Endothelial cell (in vitro differentiated cells): Measurements from ENCODE around the gene RPN2. TPM values are rescaled to one million over a fixed set of nuclear protein-coding genes. Genes with fewer than 3 reads are reported as not detected.

Source experiments
- DNase-seq: peaks from one replicate; pipeline ENCODE4 v3.0.0; 2021; ENCODE audit warnings: low spot score
- H3K27ac Mint-ChIP-seq: one replicate; pipeline ENCODE4 v1.8.0; 2021; ENCODE audit warnings: mixed read lengths, inconsistent platforms; ENCODE audit not compliant: unreplicated experiment
- H3K27me3 Mint-ChIP-seq: one replicate; pipeline ENCODE4 v1.8.0; 2021; ENCODE audit warnings: mild to moderate bottlenecking, moderate library complexity, mixed read lengths, inconsistent platforms; ENCODE audit not compliant: unreplicated experiment
- H3K36me3 Mint-ChIP-seq: one replicate; pipeline ENCODE4 v1.8.0; 2021; ENCODE audit warnings: mild to moderate bottlenecking, low read depth, mixed read lengths, inconsistent platforms; ENCODE audit not compliant: unreplicated experiment
- H3K4me1 Mint-ChIP-seq: one replicate; pipeline ENCODE4 v1.8.0; 2021; ENCODE audit warnings: mild to moderate bottlenecking, mixed read lengths, inconsistent platforms; ENCODE audit not compliant: unreplicated experiment
- H3K4me3 Mint-ChIP-seq: one replicate; pipeline ENCODE4 v1.8.0; 2021; ENCODE audit warnings: mild to moderate bottlenecking, mixed read lengths, inconsistent platforms; ENCODE audit not compliant: unreplicated experiment
- H3K9me3 Mint-ChIP-seq: one replicate; pipeline ENCODE4 v1.8.0; 2021; ENCODE audit warnings: mixed read lengths, inconsistent platforms; ENCODE audit not compliant: unreplicated experiment
- CTCF ChIP-seq: fragments of 200-600 bp; sonication (generic); IDR thresholded peaks from one replicate; pipeline ENCODE4 v1.5.0; 2021; ENCODE audit warnings: antibody characterized with exemption; ENCODE audit not compliant: unreplicated experiment
- total RNA-seq: library from RNA; stranded (reverse); fragmentation: NEBNext Ultra II Directional; extraction: Animal tissue kit (Norgen Biotek cat#: 25700); gene quantifications from one replicate; pipeline ENCODE4 v1.2.1, GENCODE V29; 2021; ENCODE audit not compliant: unreplicated experiment

Gene RPN2
- total RNA-seq, 1 donor from 2014 or later: 187 TPM

DNA sequence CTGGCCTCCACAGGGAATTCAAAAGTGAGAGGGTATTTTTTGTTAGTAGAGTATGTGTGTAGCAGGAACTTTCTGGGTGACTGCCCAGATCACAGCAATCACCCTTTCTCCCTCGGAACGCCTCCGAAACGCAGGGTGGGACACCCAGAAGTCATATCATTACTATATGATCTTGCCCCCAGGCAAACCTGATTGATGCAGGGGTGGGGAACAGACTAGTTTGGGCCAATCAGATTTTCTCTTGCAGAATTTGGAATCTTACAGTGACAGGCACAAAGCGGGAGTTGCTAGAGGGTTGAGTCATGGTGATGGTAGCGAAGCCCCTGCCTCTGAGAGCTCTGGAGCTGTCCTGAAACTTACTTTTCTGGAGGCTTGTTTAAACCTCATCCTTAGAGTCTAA is 16.5 kb upstream of the RPN2 start:
- no peaks in the 10 kb centered on the region for H3K27me3 Mint-ChIP-seq
- no peak for TF ChIP-seq CTCF
- H3K36me3 Mint-ChIP-seq: no peaks in the 10 kb centered on the region
- H3K9me3 Mint-ChIP-seq: no peaks in the 10 kb centered on the region
- no peak overlapping the region for H3K4me3 Mint-ChIP-seq
- DNase-seq: no peak
- no peaks in the 10 kb centered on the region for H3K4me1 Mint-ChIP-seq
- no peak overlapping the region for H3K27ac Mint-ChIP-seq

GRCh38 chr20:37163832-37164554 is 15.1 kb upstream of the RPN2 start:
- Mint-ChIP-seq H3K27me3 (no peaks in the 10 kb centered on the region), H3K4me1 (no peaks in the 10 kb centered on the region), H3K27ac (no peak overlapping the region), H3K4me3 (no peak overlapping the region), H3K36me3 (no peaks in the 10 kb centered on the region), H3K9me3 (no peaks in the 10 kb centered on the region)
- no peak for DNase-seq
- TF ChIP-seq CTCF: no peak

- Mint-ChIP-seq H3K36me3 (no peaks in the 10 kb centered on the region), H3K9me3 (no peaks in the 10 kb centered on the region), H3K27ac (no peak overlapping the region), H3K4me3 (no peak overlapping the region), H3K27me3 (no peaks in the 10 kb centered on the region), H3K4me1 (no peaks in the 10 kb centered on the region)
- no peak for TF ChIP-seq CTCF
- no peak for DNase-seq
These were observed 14.1 kb upstream of the RPN2 start for GRCh38 chr20:37165031-37165430.

- Mint-ChIP-seq H3K36me3 (no peaks in the 10 kb centered on the region), H3K9me3 (no peaks in the 10 kb centered on the region), H3K27me3 (no peaks in the 10 kb centered on the region), H3K4me1 (no peaks in the 10 kb centered on the region), H3K27ac (no peak overlapping the region), H3K4me3 (no peak overlapping the region)
- TF ChIP-seq CTCF: no peak
- DNase-seq: no peak
These were observed 12.3 kb upstream of the RPN2 start for GRCh38 chr20:37166867-37167266.

DNA sequence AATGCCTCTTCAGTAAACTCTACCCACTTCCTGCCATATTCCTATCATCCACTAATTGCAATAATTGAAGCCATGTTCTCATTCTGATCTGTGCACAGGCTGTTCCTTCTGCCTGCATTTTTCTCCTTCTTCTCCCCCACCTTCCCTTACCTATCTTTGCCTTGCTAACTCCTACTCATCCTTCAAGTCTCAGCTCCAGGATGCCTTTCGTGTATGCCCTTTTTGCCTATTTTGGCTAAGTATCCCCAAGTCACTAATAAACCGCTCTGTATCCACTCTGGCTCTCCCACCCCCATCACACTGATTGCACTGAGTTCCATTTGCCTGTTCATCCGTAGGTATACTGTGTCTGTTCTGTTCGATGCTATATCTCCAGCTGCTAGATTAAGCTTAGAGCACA is 6.3 kb upstream of the RPN2 start:
- no peak for TF ChIP-seq CTCF
- Mint-ChIP-seq H3K36me3 (no peaks in the 10 kb centered on the region), H3K9me3 (no peaks in the 10 kb centered on the region), H3K4me3 (no peak overlapping the region), H3K4me1 (no peaks in the 10 kb centered on the region), H3K27ac (no peak overlapping the region), H3K27me3 (no peaks in the 10 kb centered on the region)
- no peak for DNase-seq
